Upper lobe of right lung (tissue), 1 donor: Measurements from ENCODE around the gene MAPK13. TPM values are rescaled to one million over a fixed set of nuclear protein-coding genes. Genes with fewer than 3 reads are reported as not detected.

Experiments used
- ATAC-seq: fragments of 200-7000 bp; cut with Tn5 transposase; one replicate; pipeline ENCODE4 v1.9.1; 2020; ENCODE audit warnings: mild to moderate bottlenecking, moderate library complexity
- DNase-seq: peaks from one replicate; pipeline ENCODE4 v3.0.0-alpha.2; 2020
- H3K27ac ChIP-seq: fragments of 200-600 bp; one replicate; pipeline ENCODE4 v1.8.0; 2022
- H3K27me3 ChIP-seq: fragments of 200-600 bp; one replicate; pipeline ENCODE4 v1.8.0; 2022; ENCODE audit warnings: mild to moderate bottlenecking
- H3K36me3 ChIP-seq: fragments of 200-600 bp; one replicate; pipeline ENCODE4 v1.8.0; 2022
- H3K4me1 ChIP-seq: fragments of 200-600 bp; one replicate; pipeline ENCODE4 v1.8.0; 2022
- H3K4me3 ChIP-seq: fragments of 200-600 bp; one replicate; pipeline ENCODE4 v1.8.0; 2022; ENCODE audit warnings: mild to moderate bottlenecking
- H3K9me3 ChIP-seq: fragments of 200-600 bp; one replicate; pipeline ENCODE4 v1.8.0; 2022
- intact Hi-C: fragments of 100-400 bp; cut with DNase I; formaldehyde crosslinking; loops from one replicate; pipeline ENCODE4 v1.11.0; 2022
- total RNA-seq: library from RNA; stranded (reverse); fragmentation: NEBNext Ultra II Directional; extraction: Animal tissue kit (Norgen Biotek cat#: 25700); gene quantifications from one replicate; pipeline ENCODE4 v1.2.1, GENCODE V29; 2021
- TF ChIP-seq, protein P1 (sequence below): fragments of 200-600 bp; IDR thresholded peaks from one replicate; pipeline ENCODE4 v1.8.0; 2022; ENCODE audit warnings: antibody characterized with exemption
- donor health status: DM: no; HTN: yes; CAD: no; lungs with severe emphysema.

MAPK13 gene
- total RNA-seq, 1 donor from 2014 or later: 71.4 TPM

DNA sequence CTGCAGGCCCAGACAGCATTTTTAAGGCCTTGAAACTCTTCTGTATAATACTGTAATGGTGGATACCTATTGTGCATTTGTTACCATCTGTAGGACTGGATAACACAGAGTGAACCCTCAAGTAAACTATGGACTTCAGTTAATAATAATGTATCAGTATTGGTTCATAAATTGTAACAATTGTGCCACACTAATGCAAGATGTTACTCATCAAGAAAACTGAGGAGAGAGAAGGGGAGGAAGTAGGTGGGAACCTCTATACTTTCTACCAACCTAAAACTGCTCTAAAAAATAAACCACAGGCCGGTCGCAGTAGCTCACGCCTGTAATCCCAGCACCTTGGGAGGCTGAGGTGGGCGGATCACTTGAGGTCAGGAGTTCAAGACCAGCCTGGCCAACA, 10.8 kb downstream of the MAPK13 start:
- intact Hi-C loops: no loop called here
- Histone ChIP-seq H3K4me3 (no peak overlapping the region), H3K27me3 (no peaks in the 10 kb centered on the region), H3K4me1 (no peaks in the 10 kb centered on the region), H3K36me3 (peaks cover 26% of the 10 kb centered on the region), H3K27ac (no peak overlapping the region), H3K9me3 (no peaks in the 10 kb centered on the region)
- TF ChIP-seq, protein P1, sequence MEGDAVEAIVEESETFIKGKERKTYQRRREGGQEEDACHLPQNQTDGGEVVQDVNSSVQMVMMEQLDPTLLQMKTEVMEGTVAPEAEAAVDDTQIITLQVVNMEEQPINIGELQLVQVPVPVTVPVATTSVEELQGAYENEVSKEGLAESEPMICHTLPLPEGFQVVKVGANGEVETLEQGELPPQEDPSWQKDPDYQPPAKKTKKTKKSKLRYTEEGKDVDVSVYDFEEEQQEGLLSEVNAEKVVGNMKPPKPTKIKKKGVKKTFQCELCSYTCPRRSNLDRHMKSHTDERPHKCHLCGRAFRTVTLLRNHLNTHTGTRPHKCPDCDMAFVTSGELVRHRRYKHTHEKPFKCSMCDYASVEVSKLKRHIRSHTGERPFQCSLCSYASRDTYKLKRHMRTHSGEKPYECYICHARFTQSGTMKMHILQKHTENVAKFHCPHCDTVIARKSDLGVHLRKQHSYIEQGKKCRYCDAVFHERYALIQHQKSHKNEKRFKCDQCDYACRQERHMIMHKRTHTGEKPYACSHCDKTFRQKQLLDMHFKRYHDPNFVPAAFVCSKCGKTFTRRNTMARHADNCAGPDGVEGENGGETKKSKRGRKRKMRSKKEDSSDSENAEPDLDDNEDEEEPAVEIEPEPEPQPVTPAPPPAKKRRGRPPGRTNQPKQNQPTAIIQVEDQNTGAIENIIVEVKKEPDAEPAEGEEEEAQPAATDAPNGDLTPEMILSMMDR: no peak
- DNase-seq: no peak
- no peak for ATAC-seq

DNA sequence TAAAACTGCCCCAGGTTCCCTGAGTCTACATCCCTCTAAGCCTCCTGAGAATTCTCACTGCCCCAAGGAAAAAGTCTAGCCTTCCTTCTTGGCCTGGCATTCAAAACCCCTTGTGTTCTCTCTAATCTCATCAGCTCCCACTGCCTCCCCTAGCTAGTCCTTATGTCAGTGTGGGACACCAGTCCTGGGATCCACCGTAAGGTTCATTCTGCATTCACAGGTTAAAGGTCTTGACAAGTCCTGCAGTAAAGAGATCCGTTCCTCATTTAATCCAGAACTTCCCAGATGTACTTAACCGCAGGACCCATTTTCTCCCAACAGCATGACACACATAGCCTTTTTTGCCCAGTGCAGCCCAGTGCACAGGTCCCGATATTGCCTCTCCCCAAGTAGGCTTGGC, 11.6 kb downstream of the MAPK13 start:
- Histone ChIP-seq H3K27me3 (no peaks in the 10 kb centered on the region), H3K4me3 (no peak overlapping the region), H3K4me1 (no peaks in the 10 kb centered on the region), H3K9me3 (no peaks in the 10 kb centered on the region), H3K27ac (no peak overlapping the region), H3K36me3 (peaks cover 17% of the 10 kb centered on the region)
- intact Hi-C loops: no loop called here
- ATAC-seq: no peak
- TF ChIP-seq, protein P1: no peak
- no peak for DNase-seq

DNA sequence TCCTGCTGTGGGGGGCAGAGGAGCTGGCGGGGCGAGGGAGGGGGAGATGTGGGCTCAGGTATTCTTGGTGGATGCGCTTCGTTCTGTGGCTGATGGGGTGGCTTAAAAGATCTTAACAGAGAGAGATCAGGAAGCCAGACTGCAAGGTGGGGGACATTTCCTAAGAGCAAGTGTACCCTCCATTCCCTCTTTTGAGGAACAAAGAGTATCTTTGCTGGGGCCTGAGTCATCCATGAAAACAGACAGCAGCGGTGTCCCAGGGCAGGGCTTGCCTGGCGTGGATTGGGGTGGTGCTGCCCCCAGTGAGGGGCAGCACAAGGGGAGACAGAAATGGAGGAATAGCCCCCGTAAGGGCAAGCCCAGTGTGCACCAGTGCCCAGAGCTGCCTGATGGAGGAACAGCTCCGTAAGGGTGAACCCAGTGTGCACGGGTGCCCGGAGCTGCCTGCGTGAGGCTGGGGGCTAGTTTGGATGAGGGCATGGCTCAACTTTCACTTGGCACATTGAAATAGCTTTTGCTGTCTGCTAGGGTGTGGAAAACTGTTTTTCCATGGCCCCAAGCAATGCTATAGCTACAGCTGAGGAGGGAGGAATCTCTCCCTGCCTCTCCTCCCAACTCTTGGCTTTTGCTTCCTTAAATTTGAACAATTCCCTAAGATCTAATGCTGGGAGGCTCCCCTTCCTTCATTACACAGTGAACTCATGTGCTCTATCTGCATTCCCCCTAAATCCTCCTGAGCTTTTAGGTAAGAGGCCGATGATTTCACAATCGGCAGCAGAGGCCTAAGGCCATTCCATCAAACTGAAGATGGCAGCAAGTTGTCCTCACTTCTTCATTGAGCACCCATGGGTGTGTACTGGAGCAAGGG, 12.9 kb downstream of the MAPK13 start:
- H3K27ac ChIP-seq: no peak overlapping the region
- intact Hi-C loops: no loop called here
- DNase-seq (no peak), ATAC-seq (no peak)
- no peak overlapping the region for H3K4me3 ChIP-seq
- TF ChIP-seq, protein P1: no peak
- H3K4me1 ChIP-seq: no peaks in the 10 kb centered on the region
- H3K36me3 ChIP-seq: peaks cover 14% of the 10 kb centered on the region
- no peaks in the 10 kb centered on the region for H3K27me3 ChIP-seq
- no peaks in the 10 kb centered on the region for H3K9me3 ChIP-seq

DNA sequence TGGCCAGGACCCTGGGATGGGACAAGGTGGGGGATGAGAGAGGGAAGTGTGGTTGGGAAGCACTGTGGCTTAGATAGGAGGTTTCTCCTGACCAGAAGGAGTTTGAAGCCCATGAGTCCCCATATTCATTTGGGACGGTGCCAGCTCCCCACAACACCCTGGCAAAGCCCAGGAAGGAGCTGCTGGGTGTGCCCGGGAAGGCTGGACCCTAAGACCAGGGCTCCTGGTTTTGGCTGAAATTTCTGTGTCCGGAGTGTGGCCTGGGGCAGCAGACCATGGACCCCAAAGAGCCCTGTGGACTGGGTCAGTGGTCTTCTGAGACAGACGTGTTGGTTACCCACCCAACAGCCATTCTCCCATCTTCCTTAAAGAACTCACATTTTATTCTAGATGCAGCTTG, 15.2 kb downstream of the MAPK13 start:
- no peaks in the 10 kb centered on the region for H3K36me3 ChIP-seq
- H3K27me3 ChIP-seq: no peaks in the 10 kb centered on the region
- H3K27ac ChIP-seq: no peak overlapping the region
- H3K4me3 ChIP-seq: no peak overlapping the region
- no peak for ATAC-seq
- TF ChIP-seq, protein P1: no peak
- no peaks in the 10 kb centered on the region for H3K9me3 ChIP-seq
- intact Hi-C loops: no loop called here
- peaks cover 9% of the 10 kb centered on the region for H3K4me1 ChIP-seq
- no peak for DNase-seq

DNA sequence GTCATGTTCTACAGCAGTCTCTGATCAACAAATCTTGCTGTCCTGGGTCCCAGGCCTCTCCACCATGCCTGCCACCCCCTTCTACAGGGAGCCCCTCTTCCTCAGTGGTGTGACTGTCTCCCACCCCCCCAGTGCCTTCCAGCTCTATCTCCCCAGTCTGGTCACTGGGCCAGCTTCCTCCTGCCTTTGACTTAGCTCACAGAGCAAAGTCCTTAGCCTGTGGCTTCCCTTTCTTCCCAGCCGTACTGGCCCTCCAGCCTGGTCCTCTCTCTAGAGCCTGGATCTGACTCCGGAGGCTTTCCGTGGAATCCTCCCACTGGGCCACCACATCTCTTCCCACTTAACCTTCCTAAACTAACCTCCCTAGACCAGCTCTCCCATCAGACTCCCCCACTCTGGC, 17.0 kb downstream of the MAPK13 start:
- intact Hi-C loops: no loop called here
- no peaks in the 10 kb centered on the region for H3K36me3 ChIP-seq
- ATAC-seq: peak; percentile 54
- H3K4me1 ChIP-seq: peaks cover 10% of the 10 kb centered on the region
- H3K9me3 ChIP-seq: no peaks in the 10 kb centered on the region
- no peak overlapping the region for H3K27ac ChIP-seq
- DNase-seq: no peak
- TF ChIP-seq, protein P1: no peak
- no peaks in the 10 kb centered on the region for H3K27me3 ChIP-seq
- no peak overlapping the region for H3K4me3 ChIP-seq
